Fibroblast of the conjunctiva (primary cell): ENCODE measurements around the gene DNAJC4.

Experiments used
- DNase-seq: peaks from one replicate; pipeline ENCODE4 v3.0.0-alpha.2; 2010; ENCODE audit warnings: low read depth

Gene DNAJC4

DNA sequence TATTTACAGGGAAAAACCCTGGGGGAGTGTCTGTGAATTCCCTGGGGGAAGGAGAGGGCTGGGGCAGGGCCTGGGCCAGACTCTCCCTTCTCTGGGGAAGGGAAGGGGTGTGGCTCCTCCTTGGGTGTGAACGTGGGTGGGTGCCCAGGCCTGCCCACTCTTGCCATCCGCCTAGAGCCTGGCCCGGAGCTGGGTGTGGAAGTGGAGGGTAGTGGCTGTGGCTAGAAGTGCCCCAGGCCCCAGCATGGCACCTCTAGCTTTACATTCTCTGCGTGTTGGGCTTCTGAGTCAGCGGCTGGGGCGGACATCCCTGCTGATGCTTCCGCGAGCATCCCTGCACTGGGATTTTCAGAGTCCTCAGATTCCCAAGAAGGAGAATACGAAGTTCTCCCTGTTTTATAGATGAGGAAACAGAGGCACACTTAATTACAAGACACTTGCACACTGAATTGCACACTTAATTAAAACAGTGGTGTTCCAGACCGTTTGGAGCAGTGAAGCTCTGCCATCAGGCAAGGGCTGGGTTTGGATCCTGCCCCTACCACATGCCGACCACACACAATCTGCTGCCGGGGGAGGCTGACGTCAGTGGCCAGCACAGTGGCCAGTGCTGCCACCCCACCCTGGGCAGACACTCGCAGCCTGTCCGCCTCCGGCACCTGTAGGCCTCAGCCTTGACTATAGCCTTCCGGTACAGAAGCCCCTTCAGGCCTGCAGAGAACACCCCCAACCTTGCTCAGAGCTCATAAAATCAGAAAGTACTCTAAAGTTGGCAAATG lies 46.5 kb downstream of the DNAJC4 start:
- no peak for DNase-seq

GRCh38 chr11:64278576-64279190 lies 48.3 kb downstream of the DNAJC4 start:
- no peak for DNase-seq

- no peak for DNase-seq
Observed at GRCh38 chr11:64281957-64282770, 51.8 kb downstream of the DNAJC4 start.

- DNase-seq: no peak
Observed at GRCh38 chr11:64283092-64283491, 52.7 kb downstream of the DNAJC4 start.
